Spleen (tissue), 11 donors: ENCODE data around the gene USP2. TPM values are rescaled to one million over a fixed set of nuclear protein-coding genes. Genes with fewer than 3 reads are reported as not detected.

Source experiments
- DNase-seq: peaks from one replicate; pipeline ENCODE4 v3.0.0-alpha.2; 2020
- H3K27ac ChIP-seq, 8 donors: fragments of 200-600 bp; sonication (generic) in 7 of 8; 1 replicate in 4 of 8; 2 replicates in 4 of 8; pipeline versions ENCODE4 v1.5.0 to v1.8.0; 2016 to 2021; ENCODE audit warnings: inconsistent platforms in 4 of 8, mild to moderate bottlenecking in 4 of 8, moderate library complexity in 1 of 8
- H3K27me3 ChIP-seq, 7 donors: fragments of 200-600 bp; sonication (generic) in 6 of 7; replicated peaks in 1 of 7; 1 replicate in 4 of 7; 2 replicates in 3 of 7; pipeline versions ENCODE4 v1.5.0 to v1.8.0; 2016 to 2021; ENCODE audit warnings: inconsistent platforms in 3 of 7, mild to moderate bottlenecking in 1 of 7
- H3K36me3 ChIP-seq, 6 donors: fragments of 200-600 bp; sonication (generic) in 5 of 6; 1 replicate in 4 of 6; 2 replicates in 2 of 6; pipeline versions ENCODE4 v1.5.0 to v1.8.0; 2016 to 2021; ENCODE audit warnings: inconsistent platforms in 2 of 6
- H3K4me1 ChIP-seq, 6 donors: fragments of 200-600 bp; sonication (generic) in 5 of 6; 1 replicate in 3 of 6; 2 replicates in 3 of 6; pipeline versions ENCODE4 v1.5.0 to v1.8.0; 2016 to 2021; ENCODE audit warnings: inconsistent platforms in 3 of 6
- H3K4me3 ChIP-seq, 8 donors: fragments of 200-600 bp; sonication (generic) in 7 of 8; 1 replicate in 4 of 8; 2 replicates in 4 of 8; pipeline versions ENCODE4 v1.5.0 to v1.8.0; 2016 to 2021; ENCODE audit warnings: inconsistent platforms in 4 of 8, mild to moderate bottlenecking in 4 of 8, moderate library complexity in 2 of 8
- H3K9me3 ChIP-seq, 8 donors: fragments of 200-600 bp; sonication (generic) in 7 of 8; 1 replicate in 4 of 8; 2 replicates in 4 of 8; pipeline versions ENCODE4 v1.5.0 to v1.8.0; 2016 to 2021; ENCODE audit warnings: inconsistent platforms in 4 of 8
- POLR2A ChIP-seq, 3 donors: fragments of 450-650 bp; IDR thresholded peaks; one replicate each; pipeline ENCODE4 v1.5.1; 2017; ENCODE audit warnings: antibody characterized with exemption in 3 of 3, mild to moderate bottlenecking in 1 of 3
- POLR2AphosphoS5 ChIP-seq, 3 donors: sonication (generic); formaldehyde crosslinking; IDR thresholded peaks; one replicate each; pipeline ENCODE4 v1.5.1; 2017; ENCODE audit warnings: antibody characterized with exemption in 3 of 3
- WGBS, 5 donors: extraction: QIAGEN DNeasy Blood & Tissue Kit in 3 of 5; methylation state at CpG; one replicate each; pipeline versions ENCODE4 v1.1.5 to v1.1.7; 2013 to 2018; 5-methylcytosine and 5-hydroxymethylcytosine counted together
- intact Hi-C: fragments of 100-400 bp; cut with DNase I; formaldehyde crosslinking; loops from one replicate; pipeline ENCODE4 v1.15.0; 2023; ENCODE audit warnings: low total_unique reads
- polyA plus RNA-seq, 3 donors: library from polyadenylated mRNA; stranded (reverse); fragments of 200-250 nt; gene quantifications; one replicate each; pipeline ENCODE4 v1.2.1, GENCODE V29; 2013
- total RNA-seq, 7 donors: library from RNA; depleted of rRNA in 3 of 7; stranded (reverse); fragments of >200 nt in 3 of 7; fragmentation: NEBNext Ultra II Directional in 4 of 7; extraction: Animal tissue kit (Norgen Biotek cat#: 25700) in 4 of 7; gene quantifications; one replicate each; pipeline versions ENCODE4 v1.1.0 to v1.2.1, GENCODE V29; 2016 to 2021
- TF ChIP-seq, protein P1 (sequence below), 11 experiments: fragments of 200-600 bp in 7 of 11; fragments of 450-650 bp in 4 of 11; sonication (generic) in 4 of 11; IDR thresholded peaks in 8 of 11; conservative IDR thresholded peaks in 3 of 11; 1 replicate in 7 of 11; 2 replicates in 4 of 11; pipeline versions ENCODE4 v1.4.0 to v1.8.0; 2016 to 2021; ENCODE audit warnings: antibody characterized with exemption in 11 of 11, inconsistent platforms in 4 of 11, mild to moderate bottlenecking in 1 of 11
- donor health status: healthy with polysubstance abuse.
- donor health status: DM: no; HTN: no; CAD: no; lungs with moderate emphysema.
- donor health status: DM: no; HTN: no; CAD: no.
- donor health status: Bipolar disorder and iron deficiency.
- donor health status: healthy.
- donor health status: DM: no; HTN: no; CAD: no.
- donor health status: DM: yes; HTN: yes; CAD: no.

Gene USP2
- total and polyA plus RNA-seq, 10 donors = 0.15 to 0.88 (median 0.45) TPM

- 3 to 8% (median 7%) methylated on average over 16 to 29 of the region's 29 CpGs for WGBS, 5 donors
- peak; percentile 87 for DNase-seq
- peaks cover 10 to 70% (median 59%) of the 10 kb centered on the region in 6 donors for H3K4me1 ChIP-seq
- peak overlapping the region in 4 of 8 donors; percentile 46 to 86 (median 82) for H3K27ac ChIP-seq
- TF ChIP-seq, protein P1, sequence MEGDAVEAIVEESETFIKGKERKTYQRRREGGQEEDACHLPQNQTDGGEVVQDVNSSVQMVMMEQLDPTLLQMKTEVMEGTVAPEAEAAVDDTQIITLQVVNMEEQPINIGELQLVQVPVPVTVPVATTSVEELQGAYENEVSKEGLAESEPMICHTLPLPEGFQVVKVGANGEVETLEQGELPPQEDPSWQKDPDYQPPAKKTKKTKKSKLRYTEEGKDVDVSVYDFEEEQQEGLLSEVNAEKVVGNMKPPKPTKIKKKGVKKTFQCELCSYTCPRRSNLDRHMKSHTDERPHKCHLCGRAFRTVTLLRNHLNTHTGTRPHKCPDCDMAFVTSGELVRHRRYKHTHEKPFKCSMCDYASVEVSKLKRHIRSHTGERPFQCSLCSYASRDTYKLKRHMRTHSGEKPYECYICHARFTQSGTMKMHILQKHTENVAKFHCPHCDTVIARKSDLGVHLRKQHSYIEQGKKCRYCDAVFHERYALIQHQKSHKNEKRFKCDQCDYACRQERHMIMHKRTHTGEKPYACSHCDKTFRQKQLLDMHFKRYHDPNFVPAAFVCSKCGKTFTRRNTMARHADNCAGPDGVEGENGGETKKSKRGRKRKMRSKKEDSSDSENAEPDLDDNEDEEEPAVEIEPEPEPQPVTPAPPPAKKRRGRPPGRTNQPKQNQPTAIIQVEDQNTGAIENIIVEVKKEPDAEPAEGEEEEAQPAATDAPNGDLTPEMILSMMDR (IDR thresholded peaks at IDR 0.05 in 8 of 11, conservative IDR thresholded peaks at IDR 0.05 in 3 of 11) = peak in 4 of 11 experiments; percentile 11 to 17 (median 13)
- TF ChIP-seq POLR2AphosphoS5 (IDR thresholded peaks at IDR 0.05) = peak in 1 of 3 donors; percentile 32
- no peak for TF ChIP-seq POLR2A (IDR thresholded peaks at IDR 0.05)
- H3K27me3 ChIP-seq = peaks cover 0 to 65% (median 27%) of the 10 kb centered on the region in 7 donors
- intact Hi-C loops = no loop called here
- peak overlapping the region; percentile 31 to 72 (median 40) for H3K4me3 ChIP-seq
- H3K9me3 ChIP-seq = no peaks in the 10 kb centered on the region
- peaks cover 0 to 45% (median 0%) of the 10 kb centered on the region in 6 donors for H3K36me3 ChIP-seq
These were observed 66.1 kb downstream of the USP2 start for GRCh38 chr11:119315131-119316015.

DNA sequence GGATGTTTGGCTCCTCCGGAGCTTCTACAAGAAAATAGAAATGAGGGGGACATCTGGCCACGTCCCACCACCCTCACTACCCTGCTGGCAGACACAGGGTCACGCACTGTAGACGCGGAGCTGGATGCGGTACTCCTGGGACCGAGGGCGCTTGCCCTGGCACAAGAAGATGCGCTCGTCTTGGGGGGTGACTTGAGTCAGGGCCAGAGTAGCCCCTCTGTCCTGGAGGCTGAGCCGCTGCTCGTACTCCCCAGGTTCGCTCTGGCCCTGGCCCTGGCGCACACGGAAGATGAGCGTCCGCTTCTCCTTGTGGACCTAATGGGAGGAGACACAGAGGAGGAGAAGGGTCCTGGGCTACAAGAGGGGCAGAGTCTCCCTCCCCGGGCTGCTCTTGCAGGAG is 66.8 kb downstream of the USP2 start:
- intact Hi-C loops = no loop called here
- H3K27me3 ChIP-seq = peaks cover 0 to 59% (median 27%) of the 10 kb centered on the region in 7 donors
- peak overlapping the region in 3 of 8 donors; percentile 52 to 72 (median 56) for H3K4me3 ChIP-seq
- no peaks in the 10 kb centered on the region for H3K9me3 ChIP-seq
- DNase-seq = no peak
- peaks cover 9 to 67% (median 53%) of the 10 kb centered on the region in 6 donors for H3K4me1 ChIP-seq
- H3K36me3 ChIP-seq = peaks cover 0 to 52% (median 0%) of the 10 kb centered on the region in 6 donors
- TF ChIP-seq POLR2AphosphoS5 (IDR thresholded peaks at IDR 0.05) (no peak), POLR2A (IDR thresholded peaks at IDR 0.05) (no peak)
- TF ChIP-seq, protein P1 (IDR thresholded peaks at IDR 0.05 in 8 of 11, conservative IDR thresholded peaks at IDR 0.05 in 3 of 11) = no peak
- peak overlapping the region in 2 of 8 donors; percentile 83 to 86 for H3K27ac ChIP-seq
- WGBS, 5 donors = 82 to 88% (median 86%) methylated on average over 18 of the region's 18 CpGs

DNA sequence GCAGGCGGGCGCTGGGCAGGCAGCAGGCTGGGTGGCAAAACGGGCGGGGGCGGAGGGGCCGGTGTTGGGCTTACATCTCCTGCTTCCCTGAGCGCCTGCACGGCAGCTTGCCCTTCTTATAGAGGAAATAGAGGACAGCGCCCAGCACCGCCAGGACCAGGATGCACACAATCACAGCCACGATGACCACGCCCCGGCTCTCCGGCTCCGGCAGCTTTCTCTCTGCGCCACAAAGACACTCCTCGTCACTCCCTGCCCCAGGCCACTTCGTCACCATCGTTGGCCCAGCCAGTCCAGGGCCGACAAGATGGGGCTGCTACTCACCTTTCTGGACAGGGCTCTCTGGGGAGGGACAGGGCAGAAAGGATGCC is 70.8 kb downstream of the USP2 start:
- Histone ChIP-seq H3K27me3 (peaks cover 0 to 18% (median 9%) of the 10 kb centered on the region in 7 donors), H3K36me3 (peaks cover 0 to 93% (median 17%) of the 10 kb centered on the region in 6 donors), H3K4me3 (no peak overlapping the region), H3K4me1 (peaks cover 0 to 39% (median 19%) of the 10 kb centered on the region in 6 donors), H3K27ac (peak overlapping the region in 3 of 8 donors; percentile 15 to 38 (median 33)), H3K9me3 (no peaks in the 10 kb centered on the region)
- WGBS, 5 donors = 67 to 89% (median 74%) methylated on average over 8 to 20 of the region's 20 CpGs
- peak; percentile 76 for DNase-seq
- TF ChIP-seq, protein P1 (IDR thresholded peaks at IDR 0.05 in 8 of 11, conservative IDR thresholded peaks at IDR 0.05 in 3 of 11) = no peak
- TF ChIP-seq POLR2A (IDR thresholded peaks at IDR 0.05) = no peak
- TF ChIP-seq POLR2AphosphoS5 (IDR thresholded peaks at IDR 0.05) = no peak
- intact Hi-C loops = no loop called here
